NT2/D1 (cell line): ENCODE results near the gene OASL.

Source experiments
- SUZ12 ChIP-seq: IDR thresholded peaks from 2 replicates; pipeline ENCODE4 v1.6.1; 2011; ENCODE audit not compliant: insufficient read length, insufficient read depth; ENCODE audit errors: extremely low read depth
- ZNF274 ChIP-seq: IDR thresholded peaks from 2 replicates; pipeline ENCODE4 v1.6.1; 2011; ENCODE audit warnings: mild to moderate bottlenecking, low read depth, low read length

GRCh38 chr12:121005346-121005815 lies 33.7 kb downstream of the OASL start:
- TF ChIP-seq ZNF274, result no peak
- TF ChIP-seq SUZ12, result no peak
